Inflammatory macrophage (primary cell): Measurements from ENCODE around the gene ALG12.

Experiments
- DNase-seq, 2 donors: peaks; one replicate each; pipeline ENCODE4 v3.0.0-alpha.2; 2020 to 2022

ALG12 gene

DNA sequence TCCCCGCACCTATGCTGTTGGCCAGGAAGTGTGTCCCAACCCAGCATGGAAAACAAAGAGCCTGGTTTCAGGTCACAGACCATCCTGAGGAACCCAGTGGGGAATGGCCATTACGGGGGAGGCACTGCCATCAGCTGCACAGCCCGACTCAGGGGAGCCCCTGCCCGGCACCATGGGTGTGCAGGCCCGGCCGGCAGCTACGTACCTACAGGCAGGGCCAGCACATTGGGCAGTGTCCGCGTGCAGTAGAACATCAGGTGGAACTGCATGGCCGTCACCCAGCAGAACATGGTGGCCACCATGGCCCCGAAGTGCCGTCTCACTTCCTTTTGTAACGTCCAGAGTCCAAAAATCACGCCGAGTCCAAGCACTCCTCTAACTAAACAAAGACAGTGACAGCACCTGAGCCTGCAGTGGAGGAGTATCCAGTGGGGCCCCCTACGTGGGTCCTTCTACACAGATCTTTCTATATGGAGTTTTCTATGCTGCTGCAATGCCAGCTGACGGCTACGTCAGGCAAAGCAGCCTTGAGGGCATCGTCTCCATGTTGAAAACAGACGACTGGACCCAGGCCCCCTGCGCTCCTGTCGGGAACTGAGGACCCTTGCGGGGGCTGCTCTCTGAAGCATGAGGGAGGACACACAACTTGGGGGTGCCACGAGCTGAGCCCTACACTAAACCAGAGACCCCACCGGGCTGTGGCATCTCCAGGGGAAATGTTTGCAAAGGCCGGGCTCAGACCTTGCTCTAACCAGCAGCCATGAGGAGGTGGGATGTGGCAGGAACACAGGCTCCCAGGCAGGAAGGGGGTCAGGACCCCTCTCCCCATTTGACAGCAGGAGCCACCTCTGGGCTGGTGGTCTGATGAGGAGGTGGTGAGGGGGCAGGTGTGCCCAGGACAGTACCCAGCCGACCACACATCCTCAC, 7.7 kb downstream of the ALG12 start:
- DNase-seq: no peak

GRCh38 chr22:49909476-49910205, 8.6 kb downstream of the ALG12 start:
- DNase-seq: no peak

GRCh38 chr22:49907807-49908206, 10.4 kb downstream of the ALG12 start:
- DNase-seq: no peak

- no peak for DNase-seq
Measured at GRCh38 chr22:49906799-49907290, 11.4 kb downstream of the ALG12 start.

DNA sequence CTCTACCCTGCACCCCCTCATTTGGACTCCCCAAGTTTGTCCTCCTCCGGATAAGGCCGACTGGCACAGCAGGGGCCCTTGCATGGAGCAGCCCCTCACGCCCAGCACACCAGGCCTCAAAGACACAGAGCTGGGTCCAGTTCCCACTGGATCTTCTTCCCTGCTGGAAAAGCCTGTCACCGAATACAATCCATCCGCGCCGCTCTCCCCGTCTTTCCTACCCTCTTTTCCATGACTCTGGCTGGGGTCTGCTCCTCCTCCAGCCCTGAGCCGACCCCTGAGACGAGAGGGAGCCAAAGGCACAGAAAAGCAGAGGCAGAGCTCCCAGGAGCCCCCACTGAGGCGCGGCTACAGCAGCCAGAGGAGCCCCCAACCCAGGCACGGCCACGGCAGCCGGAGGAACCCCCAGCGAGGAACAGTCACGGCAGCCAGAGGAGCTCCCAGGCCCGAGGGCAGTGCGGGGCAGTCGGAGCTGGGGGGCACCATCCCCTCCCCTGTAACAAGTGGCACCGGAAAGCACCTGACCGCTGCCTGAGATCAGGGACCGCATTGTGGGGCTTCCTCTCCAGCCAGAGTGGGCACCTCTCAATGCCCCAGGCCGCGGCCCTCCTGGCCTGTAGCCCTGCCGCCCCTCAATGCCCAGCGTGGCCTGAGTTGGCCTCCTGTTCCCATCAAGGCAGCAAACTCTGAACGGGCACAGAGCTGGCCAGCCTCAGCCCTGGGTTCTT, 12.0 kb downstream of the ALG12 start:
- DNase-seq: no peak

GRCh38 chr22:49905465-49905864, 12.8 kb downstream of the ALG12 start:
- no peak for DNase-seq

DNA sequence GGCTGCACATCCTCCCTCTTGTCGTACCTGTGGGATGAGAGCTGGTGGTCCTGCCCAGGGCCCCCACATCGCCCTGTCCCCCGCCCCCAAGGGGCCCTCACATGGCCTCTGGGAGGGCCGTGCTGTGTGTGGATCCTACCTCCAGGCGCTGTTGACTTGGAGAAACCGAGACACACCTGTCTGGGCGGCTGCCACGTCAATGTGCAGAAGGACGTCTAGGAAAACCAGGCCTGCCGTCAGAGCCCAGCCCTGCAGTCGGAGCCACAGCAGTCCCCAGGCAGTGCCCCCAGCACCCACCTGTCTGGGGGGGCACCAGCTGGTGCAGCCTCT, 14.2 kb downstream of the ALG12 start:
- no peak for DNase-seq

DNA sequence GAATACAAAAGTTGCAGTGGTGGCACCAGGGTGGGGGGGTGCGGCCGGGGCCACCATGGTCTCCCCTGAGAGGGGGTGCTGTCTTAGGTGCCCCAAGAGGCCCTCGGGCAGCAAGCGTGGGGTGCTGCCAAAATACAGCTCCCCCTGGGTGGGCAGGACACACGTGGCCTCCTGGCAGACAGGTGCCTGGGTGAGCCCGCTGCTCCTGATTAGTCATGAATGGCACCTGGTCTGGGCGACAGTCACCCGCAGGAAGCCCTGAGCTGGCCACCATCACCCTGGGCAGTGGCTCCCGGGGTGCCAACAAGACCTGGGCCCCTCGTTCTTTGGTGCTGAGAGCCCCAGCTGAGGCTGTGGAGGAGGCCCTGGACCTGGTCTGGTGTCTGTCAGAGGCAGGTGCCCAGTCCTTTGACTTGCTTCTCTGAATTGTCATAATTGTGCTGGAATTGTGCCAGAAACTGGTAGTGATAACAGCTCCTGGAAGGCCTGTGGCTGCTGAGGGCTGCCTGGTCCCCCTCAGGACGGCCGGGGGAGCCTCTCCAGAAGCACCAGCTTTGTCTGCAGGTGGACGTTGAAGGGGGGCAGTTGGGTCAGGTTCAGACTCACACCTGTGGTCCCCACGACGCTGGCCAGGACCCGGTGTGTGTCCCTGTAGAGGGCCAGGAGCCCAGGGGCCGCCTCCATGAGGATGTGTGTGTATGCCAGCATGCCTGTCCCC, 14.8 kb downstream of the ALG12 start:
- no peak for DNase-seq

GRCh38 chr22:49901457-49901856, 16.8 kb downstream of the ALG12 start:
- DNase-seq: no peak

DNA sequence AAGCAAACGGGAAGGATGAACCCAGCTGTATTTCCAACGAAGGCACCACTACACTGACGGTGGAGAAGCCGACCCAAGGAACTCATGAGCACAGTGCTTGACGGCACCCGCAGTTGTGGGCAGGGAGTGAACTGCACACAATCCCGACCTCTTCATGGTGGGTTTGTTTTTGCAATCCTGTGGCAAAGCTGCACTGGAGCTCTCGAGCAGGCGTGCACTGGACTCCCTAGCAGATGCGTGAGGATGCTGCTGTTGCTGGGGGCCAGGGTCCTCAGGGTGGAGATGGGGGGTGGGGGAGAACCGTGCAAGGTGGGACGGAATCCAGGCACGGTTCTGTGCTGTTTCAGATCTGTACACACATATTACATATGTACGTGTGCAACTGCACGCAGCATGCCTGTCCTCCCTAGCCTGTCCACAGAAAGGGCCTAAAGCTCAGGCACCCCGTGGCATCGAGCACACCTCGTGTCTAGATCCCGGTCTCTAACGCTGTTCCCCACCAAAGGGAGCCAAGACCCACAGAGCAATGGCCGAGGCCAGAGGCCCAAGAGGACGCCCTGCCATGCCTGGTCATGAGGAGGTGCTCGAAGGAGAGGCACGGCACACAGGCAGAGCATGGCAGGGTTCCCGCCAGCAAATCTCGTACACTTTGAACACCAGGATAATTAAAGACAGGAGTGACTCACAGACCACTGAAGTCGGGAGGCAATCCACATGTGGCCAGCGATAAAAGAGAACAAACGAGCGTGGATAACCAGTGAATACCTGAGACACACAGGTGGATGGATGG, 17.6 kb downstream of the ALG12 start:
- no peak for DNase-seq

- DNase-seq: no peak
Measured at GRCh38 chr22:49899530-49899929, 18.7 kb downstream of the ALG12 start.

DNA sequence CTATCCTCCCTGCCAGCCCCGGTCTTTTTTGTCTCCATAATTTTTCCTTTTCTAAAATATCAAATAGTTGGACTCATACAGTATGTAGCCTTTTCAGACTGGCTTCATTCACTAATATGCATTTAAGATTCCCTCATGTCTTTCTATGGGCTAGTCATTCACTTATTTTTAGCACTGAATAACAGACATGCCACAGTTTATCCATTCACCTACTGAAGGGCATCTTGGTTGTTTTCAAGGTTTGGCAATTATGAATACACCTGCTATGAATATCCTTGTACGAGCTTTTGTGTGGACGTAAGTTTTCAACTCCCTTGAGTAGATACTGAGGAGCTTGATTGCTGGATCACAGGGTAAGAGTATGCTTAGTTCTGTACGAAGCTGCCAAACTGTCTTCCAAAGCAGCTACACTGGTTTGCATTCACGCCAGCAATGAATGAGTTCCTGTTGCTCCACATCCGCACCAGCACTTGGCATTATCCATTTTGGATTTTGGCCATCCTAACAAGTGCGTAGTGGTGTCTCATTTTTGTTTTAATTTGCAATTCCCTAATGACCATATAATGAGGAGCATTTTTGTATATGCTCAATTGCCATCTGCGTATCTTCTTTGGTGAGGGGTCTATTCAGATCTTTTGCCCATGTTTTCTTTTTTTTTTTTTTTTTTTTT, 21.1 kb downstream of the ALG12 start:
- no peak for DNase-seq

DNA sequence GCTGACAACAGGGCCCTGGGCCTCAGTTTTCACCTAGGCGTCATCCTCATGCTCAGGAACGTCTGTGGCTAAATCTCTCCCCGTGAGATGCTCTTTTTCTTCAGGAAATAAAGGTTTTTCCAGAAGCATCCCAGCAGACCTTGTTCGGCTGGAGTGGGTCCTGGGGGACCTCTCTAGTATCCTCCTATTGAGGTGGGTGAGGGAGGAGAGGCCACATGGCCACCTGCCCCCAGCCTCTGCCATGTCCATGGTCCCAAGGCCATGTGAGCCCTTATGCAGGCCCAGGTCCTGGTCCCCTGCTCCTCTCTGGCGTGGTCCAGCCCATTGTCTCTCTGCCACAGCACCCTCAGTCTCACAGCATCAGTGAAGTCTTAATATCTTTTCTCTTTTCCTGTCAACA, 22.0 kb downstream of the ALG12 start:
- DNase-seq: no peak

DNA sequence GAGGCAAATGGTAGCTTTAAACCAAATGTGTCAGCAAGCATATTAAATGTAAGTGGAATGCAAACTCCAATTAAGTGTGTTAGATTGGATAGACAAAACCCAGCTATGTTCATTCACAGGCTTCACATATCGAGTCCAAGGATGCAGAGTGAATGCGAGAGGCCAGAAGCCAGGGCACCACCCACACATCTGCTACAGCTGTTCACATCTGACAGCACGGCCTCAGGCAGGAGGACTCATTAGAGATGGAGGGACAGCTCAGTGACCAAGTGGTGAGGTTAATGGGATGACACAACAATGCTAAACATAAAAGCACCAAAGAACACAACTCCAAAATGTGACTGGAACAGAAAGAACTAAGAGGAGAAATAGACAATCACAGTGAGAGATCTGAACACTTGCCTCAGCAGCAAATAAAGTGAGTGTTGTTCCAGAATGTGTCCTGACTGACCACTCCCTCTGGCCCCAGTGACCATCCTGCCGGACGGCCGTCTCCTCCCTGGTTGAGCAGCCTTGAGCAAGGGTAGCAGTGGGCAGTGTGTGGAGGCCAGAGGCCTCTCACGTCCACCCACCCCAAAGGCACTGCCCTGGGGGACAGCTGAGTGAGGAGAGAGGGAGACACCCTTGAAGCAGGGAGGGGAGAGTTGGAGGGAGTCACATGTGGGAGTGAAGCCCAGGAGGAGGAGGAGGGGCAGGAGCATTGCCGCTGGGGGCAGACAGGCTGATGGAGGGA, 23.8 kb downstream of the ALG12 start:
- DNase-seq: no peak

DNA sequence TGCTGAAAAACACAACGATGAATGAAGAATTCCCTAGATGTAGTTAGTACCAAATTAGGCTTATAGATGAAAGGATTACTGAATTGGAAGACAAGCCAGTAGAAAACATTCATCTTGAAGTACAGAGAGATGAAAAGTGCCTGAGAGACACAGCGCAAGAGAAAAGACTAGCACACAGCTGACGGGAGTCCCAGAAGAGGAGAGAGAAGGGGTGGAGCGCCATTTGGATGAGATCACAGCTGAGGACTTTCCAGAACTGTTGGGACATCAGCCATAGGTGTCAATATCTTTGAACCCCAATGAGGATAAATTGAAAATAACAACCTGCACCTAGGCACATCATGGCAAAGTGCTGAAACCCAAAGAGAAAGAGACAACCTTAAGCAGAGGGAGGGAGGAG, 25.2 kb downstream of the ALG12 start:
- DNase-seq: no peak

DNA sequence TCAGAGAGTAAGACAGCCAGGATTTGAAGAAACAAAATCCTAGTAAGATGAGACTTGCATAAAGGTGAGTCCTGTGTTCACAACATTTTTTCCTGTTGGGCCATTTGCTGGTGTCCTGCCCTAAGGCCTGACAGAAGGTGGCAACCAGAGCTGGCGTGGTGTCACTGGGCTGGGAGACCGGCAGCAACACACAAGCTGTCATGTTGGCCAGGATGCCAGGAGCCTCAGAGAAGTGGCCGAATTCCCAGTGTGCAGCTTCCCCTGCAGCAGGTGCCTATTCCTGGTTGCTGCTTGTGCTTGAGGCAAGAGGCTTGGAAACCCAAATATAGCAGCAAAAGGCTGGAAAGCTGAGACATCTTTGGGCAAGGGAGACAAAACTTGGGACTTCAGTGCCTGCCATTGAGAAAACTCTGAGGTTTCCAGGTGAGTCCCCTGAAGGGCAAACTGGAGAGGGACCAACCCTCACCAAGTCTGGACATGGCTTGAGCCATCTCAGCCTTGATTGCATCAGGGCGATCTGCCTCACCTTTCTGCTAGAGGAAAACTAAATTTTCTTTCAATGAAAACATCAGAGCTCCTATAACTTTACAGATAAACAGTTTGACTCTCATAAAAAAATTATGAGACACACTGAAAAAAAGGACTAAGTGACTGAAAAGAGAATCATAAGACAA, 25.9 kb downstream of the ALG12 start:
- DNase-seq: no peak

DNA sequence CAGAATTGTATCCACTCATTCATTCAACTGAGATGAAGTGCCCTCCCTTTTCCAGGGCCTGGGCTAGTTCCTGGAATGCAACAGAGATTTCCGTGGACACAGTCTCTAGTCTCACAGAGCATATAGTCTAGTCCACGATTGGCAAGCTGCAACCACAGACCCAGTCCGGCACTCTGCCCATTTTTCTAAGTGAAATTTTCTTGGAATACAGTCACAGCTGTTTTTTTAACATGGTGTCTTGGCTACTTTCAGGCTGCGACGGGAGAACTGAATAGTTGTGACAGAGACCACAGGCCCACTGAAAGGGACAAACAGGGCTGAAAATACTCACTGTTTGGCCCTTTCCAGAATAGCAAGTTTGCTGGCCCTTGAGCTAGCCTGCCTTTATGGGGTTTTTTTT, 29.2 kb downstream of the ALG12 start:
- no peak for DNase-seq

- no peak for DNase-seq
Measured at GRCh38 chr22:49887702-49888101, 30.5 kb downstream of the ALG12 start.

- DNase-seq: no peak
Measured at GRCh38 chr22:49887064-49887451, 31.2 kb downstream of the ALG12 start.
